Nephron progenitor cell (in vitro differentiated cells): ENCODE results near the gene MAP3K7CL.

ENCODE experiments used
- DNase-seq: peaks from one replicate; pipeline ENCODE4 v3.0.0; 2021
- H3K27ac Mint-ChIP-seq: 2 replicates; pipeline ENCODE4 v1.8.0; 2021; ENCODE audit warnings: mild to moderate bottlenecking, moderate library complexity, mixed read lengths
- H3K27me3 Mint-ChIP-seq: 2 replicates; pipeline ENCODE4 v1.8.0; 2021; ENCODE audit warnings: mild to moderate bottlenecking, low read depth, mixed read lengths; ENCODE audit not compliant: poor library complexity
- H3K36me3 Mint-ChIP-seq: 2 replicates; pipeline ENCODE4 v1.8.0; 2021; ENCODE audit warnings: low read depth, mixed read lengths
- H3K4me1 Mint-ChIP-seq: 2 replicates; pipeline ENCODE4 v1.8.0; 2021; ENCODE audit warnings: mixed read lengths
- H3K4me3 Mint-ChIP-seq: 2 replicates; pipeline ENCODE4 v1.8.0; 2021; ENCODE audit warnings: mild to moderate bottlenecking, moderate library complexity, mixed read lengths
- H3K9me3 Mint-ChIP-seq: 2 replicates; pipeline ENCODE4 v1.8.0; 2021; ENCODE audit warnings: mild to moderate bottlenecking, moderate library complexity, mixed read lengths
- CTCF ChIP-seq: fragments of 200-600 bp; sonication (generic); IDR thresholded peaks from 2 replicates; pipeline ENCODE4 v1.5.0; 2021; ENCODE audit warnings: antibody characterized with exemption

MAP3K7CL gene

GRCh38 chr21:29186246-29186645, 55.8 kb downstream of the MAP3K7CL start:
- Mint-ChIP-seq H3K36me3 (no peaks in the 10 kb centered on the region), H3K27ac (no peak overlapping the region), H3K27me3 (peaks cover 9% of the 10 kb centered on the region), H3K9me3 (no peaks in the 10 kb centered on the region), H3K4me1 (peaks cover 5% of the 10 kb centered on the region), H3K4me3 (no peak overlapping the region)
- DNase-seq = no peak
- no peak for TF ChIP-seq CTCF

- Mint-ChIP-seq H3K27ac (no peak overlapping the region), H3K4me3 (no peak overlapping the region), H3K9me3 (no peaks in the 10 kb centered on the region), H3K4me1 (no peaks in the 10 kb centered on the region), H3K36me3 (no peaks in the 10 kb centered on the region), H3K27me3 (peaks cover 9% of the 10 kb centered on the region)
- no peak for DNase-seq
- no peak for TF ChIP-seq CTCF
Measured at GRCh38 chr21:29187944-29188343, 57.5 kb downstream of the MAP3K7CL start.

- H3K27ac Mint-ChIP-seq = no peak overlapping the region
- no peak for TF ChIP-seq CTCF
- H3K27me3 Mint-ChIP-seq = peaks cover 4% of the 10 kb centered on the region
- DNase-seq = no peak
- H3K36me3 Mint-ChIP-seq = no peaks in the 10 kb centered on the region
- H3K4me3 Mint-ChIP-seq = no peak overlapping the region
- no peaks in the 10 kb centered on the region for H3K9me3 Mint-ChIP-seq
- no peaks in the 10 kb centered on the region for H3K4me1 Mint-ChIP-seq
Measured at GRCh38 chr21:29189353-29189752, 58.9 kb downstream of the MAP3K7CL start.

- DNase-seq = no peak
- no peaks in the 10 kb centered on the region for H3K36me3 Mint-ChIP-seq
- no peaks in the 10 kb centered on the region for H3K4me1 Mint-ChIP-seq
- peaks cover 4% of the 10 kb centered on the region for H3K27me3 Mint-ChIP-seq
- no peaks in the 10 kb centered on the region for H3K9me3 Mint-ChIP-seq
- TF ChIP-seq CTCF = no peak
- H3K4me3 Mint-ChIP-seq = no peak overlapping the region
- H3K27ac Mint-ChIP-seq = no peak overlapping the region
Measured at GRCh38 chr21:29190923-29191331, 60.5 kb downstream of the MAP3K7CL start.

GRCh38 chr21:29193072-29193471, 62.6 kb downstream of the MAP3K7CL start:
- no peaks in the 10 kb centered on the region for H3K36me3 Mint-ChIP-seq
- no peak for DNase-seq
- peak overlapping the region; percentile 27 for H3K27ac Mint-ChIP-seq
- no peak overlapping the region for H3K4me3 Mint-ChIP-seq
- peaks cover 4% of the 10 kb centered on the region for H3K27me3 Mint-ChIP-seq
- no peaks in the 10 kb centered on the region for H3K4me1 Mint-ChIP-seq
- H3K9me3 Mint-ChIP-seq = peaks cover 5% of the 10 kb centered on the region
- no peak for TF ChIP-seq CTCF

GRCh38 chr21:29193901-29194300, 63.5 kb downstream of the MAP3K7CL start:
- Mint-ChIP-seq H3K27me3 (peaks cover 4% of the 10 kb centered on the region), H3K4me1 (no peaks in the 10 kb centered on the region), H3K36me3 (no peaks in the 10 kb centered on the region), H3K27ac (no peak overlapping the region), H3K9me3 (peaks cover 6% of the 10 kb centered on the region), H3K4me3 (no peak overlapping the region)
- no peak for TF ChIP-seq CTCF
- no peak for DNase-seq
